D721Med (cell line): ENCODE results near the gene BUD31.

ENCODE experiments used
- DNase-seq: peaks from one replicate; pipeline ENCODE4 v3.0.0; 2011; ENCODE audit warnings: low spot score; ENCODE audit not compliant: insufficient read length
- FAIRE-seq: peaks from 2 replicates; lab custom pipeline; 2011; peaks lifted over from hg19 to GRCh38; lab: Jason Lieb, UNC
- TF ChIP-seq, protein P1 (sequence below): IDR thresholded peaks from 2 replicates; pipeline ENCODE4 v1.5.1; 2012; ENCODE audit warnings: mild to moderate bottlenecking, control low read depth; ENCODE audit not compliant: insufficient read depth; ENCODE audit errors: missing control alignments

BUD31 gene

DNA sequence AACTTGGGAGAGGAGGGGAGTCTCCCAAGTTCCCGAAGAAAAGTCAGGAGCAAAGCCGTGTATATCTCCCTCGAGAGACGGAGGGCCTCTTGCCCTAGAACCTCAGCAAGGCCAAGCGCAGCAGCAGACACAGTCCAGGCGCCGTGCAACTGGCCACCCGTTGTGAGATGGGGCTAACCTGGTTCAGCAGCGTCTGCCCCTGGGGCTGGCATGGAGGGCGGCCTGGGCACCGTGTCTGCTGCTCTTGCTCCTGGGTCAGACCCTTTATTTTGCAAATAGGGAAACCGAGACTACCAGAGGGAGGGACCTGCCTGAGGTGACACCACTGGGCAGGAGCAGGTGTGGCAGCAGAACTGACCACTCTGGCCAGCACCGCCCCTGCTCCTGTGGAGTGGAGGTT lies 43.8 kb downstream of the BUD31 start:
- TF ChIP-seq, protein P1, sequence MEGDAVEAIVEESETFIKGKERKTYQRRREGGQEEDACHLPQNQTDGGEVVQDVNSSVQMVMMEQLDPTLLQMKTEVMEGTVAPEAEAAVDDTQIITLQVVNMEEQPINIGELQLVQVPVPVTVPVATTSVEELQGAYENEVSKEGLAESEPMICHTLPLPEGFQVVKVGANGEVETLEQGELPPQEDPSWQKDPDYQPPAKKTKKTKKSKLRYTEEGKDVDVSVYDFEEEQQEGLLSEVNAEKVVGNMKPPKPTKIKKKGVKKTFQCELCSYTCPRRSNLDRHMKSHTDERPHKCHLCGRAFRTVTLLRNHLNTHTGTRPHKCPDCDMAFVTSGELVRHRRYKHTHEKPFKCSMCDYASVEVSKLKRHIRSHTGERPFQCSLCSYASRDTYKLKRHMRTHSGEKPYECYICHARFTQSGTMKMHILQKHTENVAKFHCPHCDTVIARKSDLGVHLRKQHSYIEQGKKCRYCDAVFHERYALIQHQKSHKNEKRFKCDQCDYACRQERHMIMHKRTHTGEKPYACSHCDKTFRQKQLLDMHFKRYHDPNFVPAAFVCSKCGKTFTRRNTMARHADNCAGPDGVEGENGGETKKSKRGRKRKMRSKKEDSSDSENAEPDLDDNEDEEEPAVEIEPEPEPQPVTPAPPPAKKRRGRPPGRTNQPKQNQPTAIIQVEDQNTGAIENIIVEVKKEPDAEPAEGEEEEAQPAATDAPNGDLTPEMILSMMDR = no peak

DNA sequence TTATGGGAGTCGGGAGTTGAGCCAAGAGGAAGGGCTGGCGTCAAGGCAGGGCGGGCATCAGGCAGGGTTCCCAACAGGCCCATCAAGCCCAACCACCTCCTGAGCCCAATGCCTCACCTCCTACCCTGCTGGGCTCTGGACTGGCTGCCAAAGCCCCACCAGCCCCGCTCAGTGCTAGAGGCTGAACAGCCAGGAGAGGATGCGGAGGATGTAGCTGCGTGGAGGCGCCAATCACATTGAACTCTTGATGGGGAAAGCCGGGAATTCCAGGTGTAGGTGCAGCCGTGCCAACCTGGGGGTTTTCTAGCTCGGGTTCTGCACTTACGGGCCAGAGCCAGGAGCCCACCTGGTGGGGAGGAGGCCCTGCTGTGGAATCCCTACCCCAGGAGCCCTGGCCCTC lies 44.3 kb downstream of the BUD31 start:
- no peak for DNase-seq
- TF ChIP-seq, protein P1 = no peak
- FAIRE-seq = no peak

More for the DNA sequence above, 43.8 kb downstream of the BUD31 start:
- DNase-seq = no peak
- FAIRE-seq = no peak

GRCh38 chr7:99455874-99456273 lies 47.1 kb downstream of the BUD31 start:
- FAIRE-seq (no peak), DNase-seq (no peak)
- TF ChIP-seq, protein P1 = no peak

- TF ChIP-seq, protein P1 = no peak
- DNase-seq (no peak), FAIRE-seq (no peak)
Measured at GRCh38 chr7:99456288-99456687, 47.5 kb downstream of the BUD31 start.

DNA sequence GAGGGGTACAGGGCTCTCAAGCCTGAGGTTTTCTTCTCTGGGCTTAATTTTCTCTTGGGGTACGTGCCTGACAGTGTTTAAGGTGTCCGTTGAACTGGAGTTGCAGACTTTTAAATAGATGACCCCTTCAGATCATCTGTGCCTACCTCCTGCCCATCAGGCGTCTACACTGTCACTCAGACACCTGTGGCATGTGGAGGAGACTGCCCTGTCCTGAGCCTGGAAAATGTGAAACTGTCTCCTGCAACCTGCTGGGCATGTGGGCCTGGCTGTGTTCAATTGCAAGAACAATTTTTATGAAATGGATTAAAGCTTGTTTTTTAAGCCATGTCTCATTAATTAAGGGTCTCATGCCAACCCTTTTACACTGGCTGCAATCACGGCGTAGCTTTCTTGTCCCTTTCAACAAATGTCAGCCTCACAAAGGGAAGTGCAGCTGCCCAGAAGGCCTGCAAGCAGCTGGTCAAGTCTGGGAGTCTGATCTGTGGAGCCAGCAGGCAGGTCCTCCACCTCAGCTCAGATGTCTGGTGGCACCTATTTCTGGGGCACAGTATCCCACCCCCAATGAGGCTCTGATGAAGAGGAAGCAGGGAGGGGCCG lies 48.4 kb downstream of the BUD31 start:
- no peak for FAIRE-seq
- TF ChIP-seq, protein P1 = no peak
- no peak for DNase-seq

- DNase-seq (no peak), FAIRE-seq (no peak)
- TF ChIP-seq, protein P1 = no peak
Measured at GRCh38 chr7:99457650-99458493, 49.1 kb downstream of the BUD31 start.

GRCh38 chr7:99459087-99459486 lies 50.3 kb downstream of the BUD31 start:
- DNase-seq (no peak), FAIRE-seq (no peak)
- TF ChIP-seq, protein P1 = peak; percentile 28
